Measurements from ENCODE around the gene PFKL. TPM values are rescaled to one million over a fixed set of nuclear protein-coding genes. Genes with fewer than 3 reads are reported as not detected.
"Not testable (repeated sequence)": the region's sequence is repeated elsewhere in the genome, so short reads cannot be mapped to it uniquely, and the experiment has no call there.

PFKL gene
- total RNA-seq, 1 donor from 2014 or later, result 157 TPM

- not testable (repeated sequence) for DNase-seq (ENCODE audit: low spot score)
Observed at GRCh38 chr21:44342981-44343380, 43.1 kb downstream of the PFKL start.

GRCh38 chr21:44344541-44345183, 44.8 kb downstream of the PFKL start:
- no peak for DNase-seq (ENCODE audit: low spot score)

- no peak for DNase-seq (ENCODE audit: low spot score)
Observed at GRCh38 chr21:44345495-44345894, 45.6 kb downstream of the PFKL start.

GRCh38 chr21:44347911-44348451, 48.1 kb downstream of the PFKL start:
- DNase-seq (ENCODE audit: low spot score), result no peak

- no peak for DNase-seq (ENCODE audit: low spot score)
Observed at GRCh38 chr21:44348861-44349260, 49.0 kb downstream of the PFKL start.

- DNase-seq (ENCODE audit: low spot score), result no peak
Observed at GRCh38 chr21:44349416-44349846, 49.6 kb downstream of the PFKL start.

GRCh38 chr21:44349847-44350772, 50.3 kb downstream of the PFKL start:
- no peak for DNase-seq (ENCODE audit: low spot score)

GRCh38 chr21:44350773-44351481, 51.1 kb downstream of the PFKL start:
- no peak for DNase-seq (ENCODE audit: low spot score)

- no peak for DNase-seq (ENCODE audit: low spot score)
Observed at GRCh38 chr21:44351535-44352252, 51.8 kb downstream of the PFKL start.

GRCh38 chr21:44352253-44352860, 52.5 kb downstream of the PFKL start:
- DNase-seq (ENCODE audit: low spot score), result no peak

- peak; percentile 43 for DNase-seq (ENCODE audit: low spot score)
Observed at GRCh38 chr21:44353191-44353970, 53.5 kb downstream of the PFKL start, which contains the start of gene TRPM2. Gene TRPM2 (plus strand): TSS chr21:44353621. CDS start chr21:44353701, 80 bp downstream.

GRCh38 chr21:44354001-44354405, 54.1 kb downstream of the PFKL start:
- DNase-seq (ENCODE audit: low spot score), result no peak

GRCh38 chr21:44354775-44355771, 55.2 kb downstream of the PFKL start:
- DNase-seq (ENCODE audit: low spot score), result no peak

- DNase-seq (ENCODE audit: low spot score), result no peak
Observed at GRCh38 chr21:44356160-44356559, 56.3 kb downstream of the PFKL start.

GRCh38 chr21:44356636-44357035, 56.8 kb downstream of the PFKL start:
- DNase-seq (ENCODE audit: low spot score), result no peak

- DNase-seq (ENCODE audit: low spot score), result no peak
Observed at GRCh38 chr21:44357064-44357837, 57.4 kb downstream of the PFKL start.

- DNase-seq (ENCODE audit: low spot score), result no peak
Observed at GRCh38 chr21:44359396-44359795, 59.5 kb downstream of the PFKL start.

GRCh38 chr21:44360159-44360558, 60.3 kb downstream of the PFKL start:
- no peak for DNase-seq (ENCODE audit: low spot score)
